HUES6 (cell line): ENCODE results near the gene CMIP.

ENCODE experiments used
- H3K27ac ChIP-seq: 2 replicates; pipeline ENCODE4 v1.7.0; 2013; ENCODE audit warnings: low read depth, mild to moderate bottlenecking, low read length, inconsistent platforms
- H3K27me3 ChIP-seq: 2 replicates; pipeline ENCODE4 v1.6.1; 2013; ENCODE audit warnings: low read length; ENCODE audit not compliant: control insufficient read depth, insufficient read depth
- H3K36me3 ChIP-seq: 2 replicates; pipeline ENCODE4 v1.6.1; 2013; ENCODE audit warnings: low read length; ENCODE audit not compliant: control insufficient read depth, insufficient read depth
- H3K4me1 ChIP-seq: 2 replicates; pipeline ENCODE4 v1.6.1; 2013; ENCODE audit warnings: low read length; ENCODE audit not compliant: control insufficient read depth, insufficient read depth
- H3K4me3 ChIP-seq: 2 replicates; pipeline ENCODE4 v1.5.1; 2013; ENCODE audit warnings: low read depth, low read length
- H3K9ac ChIP-seq: one replicate; pipeline ENCODE4 v1.6.1; 2013; ENCODE audit warnings: mild to moderate bottlenecking, low read length
- H3K9me3 ChIP-seq: 2 replicates; pipeline ENCODE4 v1.6.1; 2013; ENCODE audit warnings: low read depth, low read length; ENCODE audit not compliant: control insufficient read depth, insufficient read depth

CMIP gene

DNA sequence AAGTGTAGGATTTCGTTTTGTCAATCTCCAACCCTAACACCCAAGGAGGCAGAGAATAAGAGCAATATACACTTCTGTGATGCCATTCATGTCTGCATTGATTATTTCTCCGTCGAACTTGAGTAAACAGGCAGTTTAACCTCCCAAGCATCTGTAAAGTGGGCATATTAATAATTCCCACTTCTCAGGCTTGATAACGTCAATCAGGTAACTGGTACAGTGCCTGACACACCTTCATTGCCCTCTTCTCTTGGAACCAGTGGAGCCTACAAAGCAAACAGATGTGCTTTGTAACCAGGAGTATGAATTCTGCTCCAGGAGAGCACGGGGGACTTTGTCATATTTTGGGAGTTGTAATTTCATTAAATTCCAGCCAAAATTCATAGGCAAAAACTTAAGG is 302.0 kb downstream of the CMIP start:
- no peaks in the 10 kb centered on the region for H3K27me3 ChIP-seq
- H3K4me1 ChIP-seq = no peaks in the 10 kb centered on the region
- no peak overlapping the region for H3K9ac ChIP-seq
- H3K9me3 ChIP-seq = no peaks in the 10 kb centered on the region
- peak overlapping the region; percentile 63 for H3K4me3 ChIP-seq
- no peaks in the 10 kb centered on the region for H3K36me3 ChIP-seq
- H3K27ac ChIP-seq = no peak overlapping the region

- H3K9ac ChIP-seq = no peak overlapping the region
- no peaks in the 10 kb centered on the region for H3K27me3 ChIP-seq
- no peaks in the 10 kb centered on the region for H3K9me3 ChIP-seq
- H3K4me1 ChIP-seq = peaks cover 6% of the 10 kb centered on the region
- H3K27ac ChIP-seq = no peak overlapping the region
- no peak overlapping the region for H3K4me3 ChIP-seq
- no peaks in the 10 kb centered on the region for H3K36me3 ChIP-seq
Observed at GRCh38 chr16:81748476-81749198, 304.0 kb downstream of the CMIP start.

DNA sequence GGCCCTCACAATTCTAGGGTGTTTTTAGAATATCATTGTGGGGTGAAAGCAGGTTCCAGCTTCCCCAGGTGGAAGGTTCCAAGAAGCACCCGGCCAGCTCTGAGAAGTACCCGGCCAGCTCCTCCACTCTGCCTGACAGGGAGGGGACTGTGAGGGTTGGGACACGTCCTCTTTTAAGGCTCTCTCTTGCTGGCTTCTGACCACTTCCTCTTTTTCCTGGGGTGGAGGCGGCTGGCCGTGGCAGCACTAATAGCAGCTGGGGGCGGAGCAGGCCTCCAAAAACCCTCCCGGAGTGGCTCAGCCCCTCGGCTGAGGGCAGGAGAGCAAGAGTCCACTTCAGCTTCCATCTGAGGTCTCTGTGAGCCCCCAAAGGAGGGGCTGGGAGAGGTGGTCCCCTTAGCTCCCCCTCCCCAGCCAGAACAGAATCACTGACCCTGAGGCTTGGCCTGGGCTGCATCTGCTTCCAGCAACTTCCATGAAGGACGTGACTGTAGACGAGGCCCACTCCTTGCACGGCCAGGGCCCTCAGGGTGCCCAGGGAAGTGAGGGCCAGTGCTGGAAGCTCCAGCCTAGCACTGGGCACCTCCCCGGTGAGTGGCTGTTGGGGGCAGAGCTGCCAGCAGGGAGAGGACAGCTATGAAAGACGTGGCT is 307.7 kb downstream of the CMIP start:
- Histone ChIP-seq H3K27me3 (no peaks in the 10 kb centered on the region), H3K4me3 (no peak overlapping the region), H3K4me1 (peaks cover 6% of the 10 kb centered on the region), H3K9ac (no peak overlapping the region), H3K36me3 (no peaks in the 10 kb centered on the region), H3K27ac (no peak overlapping the region), H3K9me3 (no peaks in the 10 kb centered on the region)

- Histone ChIP-seq H3K9me3 (no peaks in the 10 kb centered on the region), H3K4me3 (no peak overlapping the region), H3K27ac (no peak overlapping the region), H3K36me3 (no peaks in the 10 kb centered on the region), H3K9ac (no peak overlapping the region), H3K4me1 (peaks cover 6% of the 10 kb centered on the region), H3K27me3 (no peaks in the 10 kb centered on the region)
Observed at GRCh38 chr16:81752876-81753227, 308.2 kb downstream of the CMIP start.

GRCh38 chr16:81754858-81755257 is 310.2 kb downstream of the CMIP start:
- H3K4me1 ChIP-seq = peaks cover 6% of the 10 kb centered on the region
- H3K9ac ChIP-seq = no peak overlapping the region
- H3K27ac ChIP-seq = no peak overlapping the region

GRCh38 chr16:81755915-81756614 is 311.5 kb downstream of the CMIP start:
- Histone ChIP-seq H3K9me3 (no peaks in the 10 kb centered on the region), H3K27ac (no peak overlapping the region), H3K36me3 (no peaks in the 10 kb centered on the region), H3K9ac (no peak overlapping the region), H3K27me3 (no peaks in the 10 kb centered on the region), H3K4me3 (no peak overlapping the region), H3K4me1 (peaks cover 6% of the 10 kb centered on the region)

More at GRCh38 chr16:81754858-81755257, 310.2 kb downstream of the CMIP start:
- H3K4me3 ChIP-seq = no peak overlapping the region
- no peaks in the 10 kb centered on the region for H3K9me3 ChIP-seq
- H3K36me3 ChIP-seq = no peaks in the 10 kb centered on the region
- no peaks in the 10 kb centered on the region for H3K27me3 ChIP-seq

- Histone ChIP-seq H3K36me3 (no peaks in the 10 kb centered on the region), H3K27me3 (no peaks in the 10 kb centered on the region), H3K27ac (no peak overlapping the region), H3K4me3 (no peak overlapping the region), H3K9ac (no peak overlapping the region), H3K9me3 (no peaks in the 10 kb centered on the region), H3K4me1 (peaks cover 6% of the 10 kb centered on the region)
Observed at GRCh38 chr16:81756615-81757356, 312.2 kb downstream of the CMIP start.

DNA sequence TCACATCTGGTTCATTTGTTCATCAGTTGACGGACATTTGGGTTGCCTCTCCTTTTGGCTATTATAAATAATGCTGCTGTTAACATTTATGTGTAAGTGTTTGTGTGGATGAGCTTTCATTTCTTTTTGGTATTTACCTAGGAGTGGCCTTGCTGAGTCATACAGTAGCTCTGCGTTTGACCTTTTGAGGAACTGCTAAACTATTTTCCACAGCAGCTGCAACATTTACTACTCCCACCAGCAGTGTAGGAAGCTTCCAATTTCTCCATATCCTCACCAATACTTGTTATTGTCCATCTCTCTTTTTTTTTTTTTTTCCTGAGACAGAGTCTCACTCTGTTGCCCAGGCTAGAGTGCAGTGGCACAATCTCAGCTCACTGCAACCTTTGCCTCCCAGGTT is 313.8 kb downstream of the CMIP start:
- no peaks in the 10 kb centered on the region for H3K4me1 ChIP-seq
- no peaks in the 10 kb centered on the region for H3K9me3 ChIP-seq
- H3K36me3 ChIP-seq = no peaks in the 10 kb centered on the region
- no peak overlapping the region for H3K9ac ChIP-seq
- no peaks in the 10 kb centered on the region for H3K27me3 ChIP-seq
- H3K27ac ChIP-seq = no peak overlapping the region
- H3K4me3 ChIP-seq = no peak overlapping the region
